Thyroid gland (tissue), 4 donors: Measurements from ENCODE around the gene STIM1. TPM values are rescaled to one million over a fixed set of nuclear protein-coding genes. Genes with fewer than 3 reads are reported as not detected.

ENCODE experiments used
- DNase-seq, 2 donors: peaks; one replicate each; pipeline ENCODE4 v3.0.0-alpha.2; 2019
- H3K27ac ChIP-seq, 3 donors: fragments of 200-600 bp; sonication (generic); 1 replicate in 2 of 3; 2 replicates in 1 of 3; pipeline ENCODE4 v1.5.1; 2016 to 2019; ENCODE audit warnings: mild to moderate bottlenecking in 1 of 3, moderate library complexity in 1 of 3
- H3K27me3 ChIP-seq: fragments of 200-600 bp; sonication (generic); one replicate; pipeline ENCODE4 v1.5.1; 2019
- H3K36me3 ChIP-seq, 2 donors: fragments of 200-600 bp; sonication (generic); one replicate each; pipeline ENCODE4 v1.5.1; 2016 to 2019
- H3K4me1 ChIP-seq, 2 donors: fragments of 200-600 bp; sonication (generic); one replicate each; pipeline ENCODE4 v1.5.1; 2017 to 2019
- H3K4me3 ChIP-seq, 3 donors: fragments of 200-600 bp; sonication (generic); replicated peaks in 1 of 3; 1 replicate in 2 of 3; 2 replicates in 1 of 3; pipeline ENCODE4 v1.5.1; 2016; ENCODE audit warnings: mild to moderate bottlenecking in 1 of 3
- H3K9me3 ChIP-seq: fragments of 200-600 bp; sonication (generic); one replicate; pipeline ENCODE4 v1.5.1; 2017
- POLR2A ChIP-seq, 2 donors: fragments of 450-650 bp; IDR thresholded peaks; one replicate each; pipeline ENCODE4 v1.6.1; 2017; ENCODE audit warnings: antibody characterized with exemption in 2 of 2, mild to moderate bottlenecking in 2 of 2, moderate library complexity in 1 of 2
- WGBS, 2 donors: methylation state at CpG; one replicate each; pipeline ENCODE4 v1.1.5; 2017; 5-methylcytosine and 5-hydroxymethylcytosine counted together
- intact Hi-C: fragments of 100-400 bp; cut with DNase I; formaldehyde crosslinking; loops from one replicate; pipeline ENCODE4 v1.15.1; 2023
- total RNA-seq, 4 donors: library from RNA; depleted of rRNA; stranded (reverse); fragments of >200 nt; gene quantifications; one replicate each; pipeline ENCODE4 v1.2.3, GENCODE V29; 2016
- TF ChIP-seq, protein P1 (sequence below), 6 experiments: fragments of 200-600 bp in 3 of 6; fragments of 450-650 bp in 3 of 6; sonication (generic) in 3 of 6; IDR thresholded peaks; one replicate each; pipeline ENCODE4 v1.5.1; 2016 to 2019; ENCODE audit warnings: antibody characterized with exemption in 6 of 6, mild to moderate bottlenecking in 2 of 6, inconsistent platforms in 1 of 6, moderate library complexity in 1 of 6

Gene STIM1
- total RNA-seq, 4 donors from 2014 or later = 54.3 to 89.2 (median 71.0) TPM

- DNase-seq = peak; percentile 45 to 57
- no peaks in the 10 kb centered on the region for H3K9me3 ChIP-seq
- no peaks in the 10 kb centered on the region for H3K27me3 ChIP-seq
- no peak for TF ChIP-seq POLR2A (IDR thresholded peaks at IDR 0.05)
- TF ChIP-seq, protein P1, sequence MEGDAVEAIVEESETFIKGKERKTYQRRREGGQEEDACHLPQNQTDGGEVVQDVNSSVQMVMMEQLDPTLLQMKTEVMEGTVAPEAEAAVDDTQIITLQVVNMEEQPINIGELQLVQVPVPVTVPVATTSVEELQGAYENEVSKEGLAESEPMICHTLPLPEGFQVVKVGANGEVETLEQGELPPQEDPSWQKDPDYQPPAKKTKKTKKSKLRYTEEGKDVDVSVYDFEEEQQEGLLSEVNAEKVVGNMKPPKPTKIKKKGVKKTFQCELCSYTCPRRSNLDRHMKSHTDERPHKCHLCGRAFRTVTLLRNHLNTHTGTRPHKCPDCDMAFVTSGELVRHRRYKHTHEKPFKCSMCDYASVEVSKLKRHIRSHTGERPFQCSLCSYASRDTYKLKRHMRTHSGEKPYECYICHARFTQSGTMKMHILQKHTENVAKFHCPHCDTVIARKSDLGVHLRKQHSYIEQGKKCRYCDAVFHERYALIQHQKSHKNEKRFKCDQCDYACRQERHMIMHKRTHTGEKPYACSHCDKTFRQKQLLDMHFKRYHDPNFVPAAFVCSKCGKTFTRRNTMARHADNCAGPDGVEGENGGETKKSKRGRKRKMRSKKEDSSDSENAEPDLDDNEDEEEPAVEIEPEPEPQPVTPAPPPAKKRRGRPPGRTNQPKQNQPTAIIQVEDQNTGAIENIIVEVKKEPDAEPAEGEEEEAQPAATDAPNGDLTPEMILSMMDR (IDR thresholded peaks at IDR 0.05) = no peak
- H3K4me1 ChIP-seq = peaks cover 37 to 50% of the 10 kb centered on the region in 2 donors
- H3K4me3 ChIP-seq = no peak overlapping the region
- 67 to 78% methylated on average over 3 of the region's 3 CpGs for WGBS, 2 donors
- intact Hi-C loops = no loop called here
- H3K27ac ChIP-seq = peak overlapping the region in 2 of 3 donors; percentile 32 to 55
- no peaks in the 10 kb centered on the region for H3K36me3 ChIP-seq
These were observed 49.9 kb downstream of the STIM1 start for GRCh38 chr11:3905080-3905953.

DNA sequence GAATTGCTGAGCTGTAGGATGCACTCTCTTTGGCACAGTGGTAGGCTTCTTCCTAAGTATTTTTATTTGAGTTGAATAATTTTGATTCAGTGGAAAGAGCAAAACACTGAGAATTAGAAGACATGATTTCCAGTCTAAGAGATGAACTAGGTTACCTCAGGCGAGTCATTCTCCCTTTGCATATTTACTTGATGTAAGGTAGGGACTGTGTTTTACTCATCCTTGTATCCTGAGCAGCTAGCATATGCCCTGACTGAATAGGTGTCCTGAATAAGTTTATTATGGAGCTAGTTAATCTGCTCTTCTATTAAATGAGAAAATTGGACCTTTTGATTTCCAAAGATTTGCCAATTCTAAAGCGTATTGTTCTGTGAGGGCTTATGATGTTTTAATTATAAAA, 50.7 kb downstream of the STIM1 start:
- peak overlapping the region in 1 of 3 donors; percentile 55 for H3K27ac ChIP-seq
- 99% methylated on average over 2 of the region's 2 CpGs for WGBS, 2 donors

GRCh38 chr11:3907590-3907989, 52.1 kb downstream of the STIM1 start:
- intact Hi-C loops = no loop called here
- TF ChIP-seq, protein P1 (IDR thresholded peaks at IDR 0.05) = no peak
- no peak for TF ChIP-seq POLR2A (IDR thresholded peaks at IDR 0.05)
- Histone ChIP-seq H3K36me3 (no peaks in the 10 kb centered on the region), H3K9me3 (no peaks in the 10 kb centered on the region), H3K27me3 (no peaks in the 10 kb centered on the region), H3K4me3 (no peak overlapping the region), H3K4me1 (peaks cover 23 to 30% of the 10 kb centered on the region in 2 donors), H3K27ac (no peak overlapping the region)
- 85 to 86% methylated on average over 2 of the region's 2 CpGs for WGBS, 2 donors
- DNase-seq = no peak

More for the DNA sequence above, 50.7 kb downstream of the STIM1 start:
- intact Hi-C loops = no loop called here
- Histone ChIP-seq H3K27me3 (no peaks in the 10 kb centered on the region), H3K9me3 (no peaks in the 10 kb centered on the region), H3K36me3 (no peaks in the 10 kb centered on the region), H3K4me3 (no peak overlapping the region), H3K4me1 (peaks cover 32 to 45% of the 10 kb centered on the region in 2 donors)
- TF ChIP-seq, protein P1 (IDR thresholded peaks at IDR 0.05) = no peak
- no peak for TF ChIP-seq POLR2A (IDR thresholded peaks at IDR 0.05)
- DNase-seq = no peak

DNA sequence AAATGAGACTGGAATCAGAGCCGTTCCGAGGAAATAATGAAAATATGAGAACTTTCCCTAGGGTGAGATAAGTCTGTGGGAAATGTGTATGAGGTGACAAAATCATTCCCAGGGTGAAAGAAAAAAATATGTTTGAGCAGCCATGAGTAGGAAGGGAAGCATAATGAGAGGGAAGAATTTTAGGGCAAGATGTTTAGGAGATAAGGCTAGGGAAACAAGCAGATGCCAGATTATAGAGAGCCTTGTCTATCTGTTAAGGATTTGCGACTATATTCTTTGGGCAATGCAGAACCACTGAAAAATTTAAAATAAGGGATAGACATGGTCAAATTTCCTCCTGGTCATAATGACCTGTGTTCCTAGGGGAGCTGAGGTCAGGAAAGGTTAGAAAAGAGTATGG, 54.4 kb downstream of the STIM1 start:
- Histone ChIP-seq H3K36me3 (no peaks in the 10 kb centered on the region), H3K27me3 (no peaks in the 10 kb centered on the region), H3K4me1 (peaks cover 8% of the 10 kb centered on the region in 2 donors), H3K9me3 (no peaks in the 10 kb centered on the region), H3K27ac (no peak overlapping the region), H3K4me3 (no peak overlapping the region)
- TF ChIP-seq, protein P1 (IDR thresholded peaks at IDR 0.05) = no peak
- TF ChIP-seq POLR2A (IDR thresholded peaks at IDR 0.05) = no peak
- intact Hi-C loops = no loop called here
- WGBS, 2 donors = 61 to 65% methylated on average over 3 of the region's 3 CpGs
- DNase-seq = no peak

GRCh38 chr11:3911908-3912505, 56.5 kb downstream of the STIM1 start:
- DNase-seq = no peak
- Histone ChIP-seq H3K4me1 (peaks cover 0 to 9% of the 10 kb centered on the region in 2 donors), H3K36me3 (no peaks in the 10 kb centered on the region), H3K27ac (no peak overlapping the region), H3K27me3 (no peaks in the 10 kb centered on the region), H3K4me3 (no peak overlapping the region), H3K9me3 (no peaks in the 10 kb centered on the region)
- WGBS, 2 donors = 99 to 100% methylated on average over 3 of the region's 3 CpGs
- intact Hi-C loops = no loop called here
- TF ChIP-seq POLR2A (IDR thresholded peaks at IDR 0.05) = no peak
- TF ChIP-seq, protein P1 (IDR thresholded peaks at IDR 0.05) = no peak
